Measurements from ENCODE around the gene PACRG.

The PACRG gene

GRCh38 chr6:163300838-163301237 is 573.1 kb downstream of the PACRG start:
- TF ChIP-seq CTCF (IDR thresholded peaks at IDR 0.05; ENCODE audit: insufficient read depth, low read length, missing control alignments) = no peak
- CTCF ChIA-PET = no interaction called here

GRCh38 chr6:163301726-163302635 is 574.2 kb downstream of the PACRG start:
- ChIA-PET POLR2A (no interaction called here), CTCF (no interaction called here)
- DNase-seq (ENCODE audit: low read depth, low spot score) = no peak
- no peak overlapping the region for H3K4me3 ChIP-seq (ENCODE audit: low read depth, low read length)
- no peak for TF ChIP-seq CTCF (IDR thresholded peaks at IDR 0.05; ENCODE audit: insufficient read depth, low read length, missing control alignments)

More at GRCh38 chr6:163300838-163301237, 573.1 kb downstream of the PACRG start:
- DNase-seq (ENCODE audit: low read depth, low spot score) = no peak
- no peak overlapping the region for H3K4me3 ChIP-seq (ENCODE audit: low read depth, low read length)
- POLR2A ChIA-PET = no interaction called here

GRCh38 chr6:163302747-163303146 is 575.0 kb downstream of the PACRG start:
- no peak for DNase-seq (ENCODE audit: low read depth, low spot score)
- H3K4me3 ChIP-seq (ENCODE audit: low read depth, low read length) = no peak overlapping the region
- POLR2A ChIA-PET = no interaction called here
- CTCF ChIA-PET = no interaction called here
- no peak for TF ChIP-seq CTCF (IDR thresholded peaks at IDR 0.05; ENCODE audit: insufficient read depth, low read length, missing control alignments)

GRCh38 chr6:163306000-163306399 is 578.2 kb downstream of the PACRG start:
- POLR2A ChIA-PET = no interaction called here
- DNase-seq (ENCODE audit: low read depth, low spot score) = no peak
- CTCF ChIA-PET = no interaction called here
- no peak for TF ChIP-seq CTCF (IDR thresholded peaks at IDR 0.05; ENCODE audit: insufficient read depth, low read length, missing control alignments)
- H3K4me3 ChIP-seq (ENCODE audit: low read depth, low read length) = no peak overlapping the region

GRCh38 chr6:163308629-163309440 is 581.1 kb downstream of the PACRG start:
- DNase-seq (ENCODE audit: low read depth, low spot score) = no peak
- POLR2A ChIA-PET = no interaction called here
- H3K4me3 ChIP-seq (ENCODE audit: low read depth, low read length) = no peak overlapping the region
- CTCF ChIA-PET = no interaction called here
- TF ChIP-seq CTCF (IDR thresholded peaks at IDR 0.05; ENCODE audit: insufficient read depth, low read length, missing control alignments) = no peak

GRCh38 chr6:163309491-163310026 is 581.8 kb downstream of the PACRG start:
- POLR2A ChIA-PET = no interaction called here
- no peak overlapping the region for H3K4me3 ChIP-seq (ENCODE audit: low read depth, low read length)
- no peak for TF ChIP-seq CTCF (IDR thresholded peaks at IDR 0.05; ENCODE audit: insufficient read depth, low read length, missing control alignments)
- no peak for DNase-seq (ENCODE audit: low read depth, low spot score)
- CTCF ChIA-PET = no interaction called here

All from AG04449 (cell line).